Mucosa of descending colon (tissue), 3 donors: ENCODE results near the gene DAD1. TPM values are rescaled to one million over a fixed set of nuclear protein-coding genes. Genes with fewer than 3 reads are reported as not detected.
"Not testable (repeated sequence)": the region's sequence is repeated elsewhere in the genome, so short reads cannot be mapped to it uniquely, and the experiment has no call there.

Experiments used
- ATAC-seq: fragments of 200-7000 bp; cut with Tn5 transposase; one replicate; pipeline ENCODE4 v1.9.1; 2020; ENCODE audit warnings: mild to moderate bottlenecking, moderate library complexity
- DNase-seq, 3 donors: peaks; one replicate each; pipeline ENCODE4 v3.0.0-alpha.2; 2020
- H3K36me3 ChIP-seq: fragments of 200-600 bp; one replicate; pipeline ENCODE4 v1.8.0; 2021; ENCODE audit warnings: low read depth, mild to moderate bottlenecking
- H3K4me1 ChIP-seq: fragments of 200-600 bp; one replicate; pipeline ENCODE4 v1.8.0; 2021; ENCODE audit warnings: low read depth, mild to moderate bottlenecking
- H3K4me3 ChIP-seq: fragments of 200-600 bp; one replicate; pipeline ENCODE4 v1.8.0; 2021; ENCODE audit warnings: mild to moderate bottlenecking
- H3K9me3 ChIP-seq: fragments of 200-600 bp; one replicate; pipeline ENCODE4 v1.8.0; 2021; ENCODE audit warnings: mild to moderate bottlenecking
- intact Hi-C, 2 donors: fragments of 100-400 bp; cut with DNase I in 1 of 2; cut with micrococcal nuclease in 1 of 2; formaldehyde crosslinking; loops; one replicate each; pipeline versions ENCODE4 v1.11.0 to v1.11.1; 2022; cut with DNase I, micrococcal nuclease
- total RNA-seq, 3 donors: library from RNA; stranded (reverse); fragmentation: NEBNext Ultra II Directional in 2 of 3; extraction: Animal tissue kit (Norgen Biotek cat#: 25700) in 2 of 3; gene quantifications; one replicate each; pipeline versions ENCODE4 v1.2.1 to v1.2.4, GENCODE V29; 2021 to 2023
- TF ChIP-seq, protein P1 (sequence below): fragments of 200-600 bp; IDR thresholded peaks from one replicate; pipeline ENCODE4 v1.8.0; 2022; ENCODE audit warnings: antibody characterized with exemption, mild to moderate bottlenecking
- donor health status: DM: no; HTN: no; CAD: no; lungs with moderate emphysema.
- donor health status: DM: no; HTN: no; CAD: no.
- donor health status: DM: no; HTN: yes; CAD: no.

Gene DAD1
- total RNA-seq, 3 donors from 2014 or later, result 124 to 148 (median 140) TPM

GRCh38 chr14:22556021-22556989 is 32.7 kb downstream of the DAD1 start:
- TF ChIP-seq, protein P1, sequence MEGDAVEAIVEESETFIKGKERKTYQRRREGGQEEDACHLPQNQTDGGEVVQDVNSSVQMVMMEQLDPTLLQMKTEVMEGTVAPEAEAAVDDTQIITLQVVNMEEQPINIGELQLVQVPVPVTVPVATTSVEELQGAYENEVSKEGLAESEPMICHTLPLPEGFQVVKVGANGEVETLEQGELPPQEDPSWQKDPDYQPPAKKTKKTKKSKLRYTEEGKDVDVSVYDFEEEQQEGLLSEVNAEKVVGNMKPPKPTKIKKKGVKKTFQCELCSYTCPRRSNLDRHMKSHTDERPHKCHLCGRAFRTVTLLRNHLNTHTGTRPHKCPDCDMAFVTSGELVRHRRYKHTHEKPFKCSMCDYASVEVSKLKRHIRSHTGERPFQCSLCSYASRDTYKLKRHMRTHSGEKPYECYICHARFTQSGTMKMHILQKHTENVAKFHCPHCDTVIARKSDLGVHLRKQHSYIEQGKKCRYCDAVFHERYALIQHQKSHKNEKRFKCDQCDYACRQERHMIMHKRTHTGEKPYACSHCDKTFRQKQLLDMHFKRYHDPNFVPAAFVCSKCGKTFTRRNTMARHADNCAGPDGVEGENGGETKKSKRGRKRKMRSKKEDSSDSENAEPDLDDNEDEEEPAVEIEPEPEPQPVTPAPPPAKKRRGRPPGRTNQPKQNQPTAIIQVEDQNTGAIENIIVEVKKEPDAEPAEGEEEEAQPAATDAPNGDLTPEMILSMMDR, result no peak
- Histone ChIP-seq H3K9me3 (no peaks in the 10 kb centered on the region), H3K4me1 (peaks cover 37% of the 10 kb centered on the region), H3K4me3 (no peak overlapping the region), H3K36me3 (no peaks in the 10 kb centered on the region)
- peak; percentile 79 to 93 (median 84) for DNase-seq
- ATAC-seq, result peak; percentile 69
- intact Hi-C loops, result loop anchor here in 1 of 2 donors (5.0 kb wide), 1 partner anchor 96 kb away; no protein-coding TSS in a partner anchor

DNA sequence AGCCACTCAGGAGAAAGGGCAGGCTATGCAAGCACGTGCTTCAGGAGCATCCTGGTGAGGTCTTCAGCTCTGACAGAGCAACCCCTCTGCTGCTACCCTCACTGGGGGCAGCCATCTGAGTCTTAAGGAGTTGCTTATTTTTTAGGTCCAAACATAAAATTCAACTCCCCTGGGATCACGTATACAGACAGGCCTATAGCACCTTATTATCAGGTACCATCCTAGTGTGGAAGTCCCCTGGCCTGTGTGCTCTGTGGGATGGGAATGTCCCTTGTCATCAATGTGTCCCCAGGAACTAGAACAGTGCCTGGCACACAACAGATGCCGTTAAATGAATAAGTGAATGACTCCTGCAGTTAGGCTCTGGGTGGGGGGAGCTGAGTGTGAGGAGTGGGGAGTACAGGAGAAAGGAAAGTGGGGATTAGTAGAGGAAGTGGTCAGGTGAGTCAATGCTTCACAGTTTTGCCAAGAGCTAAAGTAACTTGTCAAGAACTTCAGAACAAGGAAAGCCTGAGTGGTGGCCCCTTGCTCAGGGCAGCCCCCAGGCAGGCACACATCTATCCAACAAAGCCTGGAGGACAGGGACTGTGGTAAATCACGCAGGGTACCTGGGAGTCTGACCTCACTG is 33.5 kb downstream of the DAD1 start:
- ATAC-seq (no peak), DNase-seq (no peak)
- intact Hi-C loops, result loop anchor here in 1 of 2 donors (5.0 kb wide), 1 partner anchor 97 kb away; no protein-coding TSS in a partner anchor
- Histone ChIP-seq H3K4me3 (no peak overlapping the region), H3K36me3 (no peaks in the 10 kb centered on the region), H3K4me1 (peaks cover 32% of the 10 kb centered on the region), H3K9me3 (no peaks in the 10 kb centered on the region)
- TF ChIP-seq, protein P1, result no peak

GRCh38 chr14:22554498-22555383 is 34.3 kb downstream of the DAD1 start:
- no peak overlapping the region for H3K4me3 ChIP-seq
- no peaks in the 10 kb centered on the region for H3K9me3 ChIP-seq
- DNase-seq, result no peak
- peaks cover 28% of the 10 kb centered on the region for H3K4me1 ChIP-seq
- TF ChIP-seq, protein P1, result no peak
- intact Hi-C loops, result loop anchor here in 1 of 2 donors (5.0 kb wide), 1 partner anchor 98 kb away; no protein-coding TSS in a partner anchor
- H3K36me3 ChIP-seq, result no peaks in the 10 kb centered on the region
- ATAC-seq, result no peak

GRCh38 chr14:22553861-22554497 is 35.0 kb downstream of the DAD1 start:
- peaks cover 24% of the 10 kb centered on the region for H3K4me1 ChIP-seq
- ATAC-seq, H3K9me3 ChIP-seq, H3K4me3 ChIP-seq, H3K36me3 ChIP-seq, DNase-seq, intact Hi-C loops: not testable (repeated sequence)

DNA sequence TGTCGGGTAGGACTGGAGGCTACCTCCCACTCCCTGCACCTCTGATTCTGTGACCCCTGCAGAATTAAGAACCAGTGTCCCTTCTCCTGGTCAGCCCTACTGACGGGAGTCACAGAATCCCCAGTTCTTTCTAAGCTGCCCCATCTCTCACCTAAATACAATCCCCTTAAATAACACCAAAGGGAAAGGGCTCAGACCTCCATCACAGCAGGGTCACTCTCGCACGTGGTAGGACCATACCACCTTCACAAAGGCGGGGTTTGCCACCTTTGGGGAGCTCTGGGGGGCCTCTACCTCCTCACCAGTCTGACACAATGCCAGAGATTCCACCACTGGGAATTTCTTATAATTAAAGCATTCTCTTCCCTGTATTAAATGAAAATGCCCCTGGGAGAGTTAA is 35.6 kb downstream of the DAD1 start:
- Histone ChIP-seq H3K4me1 (peaks cover 24% of the 10 kb centered on the region), H3K4me3 (no peak overlapping the region), H3K36me3 (no peaks in the 10 kb centered on the region), H3K9me3 (no peaks in the 10 kb centered on the region)
- TF ChIP-seq, protein P1, result no peak
- no peak for DNase-seq
- no peak for ATAC-seq
- intact Hi-C loops, result no loop called here
